Measurements from ENCODE around the gene TNFRSF4.

DNA sequence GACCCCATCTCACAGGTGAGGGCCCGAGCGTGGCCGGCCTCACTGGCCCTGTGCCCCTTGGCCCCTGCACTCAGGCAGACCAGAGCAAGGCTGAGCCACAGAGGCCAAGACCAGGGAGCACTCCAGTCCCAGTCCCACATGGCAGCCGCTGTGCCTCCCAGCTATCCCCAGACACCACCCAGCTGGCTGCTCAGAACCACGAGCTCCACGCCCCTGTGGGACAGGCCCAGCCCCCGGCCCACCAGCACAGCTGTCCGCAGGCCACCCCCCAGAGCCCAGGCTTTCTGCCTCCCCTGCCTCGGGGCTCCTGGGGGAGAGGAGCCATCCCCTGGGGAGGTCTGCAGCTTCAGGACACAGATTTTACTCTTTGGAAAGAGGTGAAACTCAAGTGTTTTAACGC, 41.7 kb upstream of the TNFRSF4 start:
- TF ChIP-seq EZH2phosphoT487 (IDR thresholded peaks at IDR 0.05; ENCODE audit: borderline replicate concordance, low read depth, low read length) (no peak), CTCF (conservative IDR thresholded peaks at IDR 0.05; ENCODE audit: low read length) (no peak)

All from OCI-LY7 (cell line).